Omental fat pad (tissue), 4 donors: ENCODE results near the gene ZNF134. TPM values are rescaled to one million over a fixed set of nuclear protein-coding genes. Genes with fewer than 3 reads are reported as not detected.

ENCODE experiments used
- ATAC-seq: fragments of 150-250 bp; one replicate; pipeline ENCODE4 v1.9.1; 2016; ENCODE audit warnings: mild to moderate bottlenecking, moderate library complexity; ENCODE audit not compliant: low FRiP score
- DNase-seq: peaks from one replicate; pipeline ENCODE4 v3.0.0-alpha.2; 2019; ENCODE audit warnings: low spot score
- total RNA-seq, 4 donors: library from RNA; depleted of rRNA; stranded (reverse); fragments of >200 nt; gene quantifications; one replicate each; pipeline ENCODE4 v1.1.0, GENCODE V29; 2016
- TF ChIP-seq, protein P1 (sequence below), 3 donors: fragments of 450-650 bp; IDR thresholded peaks; one replicate each; pipeline ENCODE4 v1.5.1; 2016 to 2017; ENCODE audit warnings: antibody characterized with exemption in 3 of 3, mild to moderate bottlenecking in 3 of 3, moderate library complexity in 2 of 3

ZNF134 gene
- total RNA-seq, 4 donors from 2014 or later = 9.6 to 25.1 (median 13.8) TPM

DNA sequence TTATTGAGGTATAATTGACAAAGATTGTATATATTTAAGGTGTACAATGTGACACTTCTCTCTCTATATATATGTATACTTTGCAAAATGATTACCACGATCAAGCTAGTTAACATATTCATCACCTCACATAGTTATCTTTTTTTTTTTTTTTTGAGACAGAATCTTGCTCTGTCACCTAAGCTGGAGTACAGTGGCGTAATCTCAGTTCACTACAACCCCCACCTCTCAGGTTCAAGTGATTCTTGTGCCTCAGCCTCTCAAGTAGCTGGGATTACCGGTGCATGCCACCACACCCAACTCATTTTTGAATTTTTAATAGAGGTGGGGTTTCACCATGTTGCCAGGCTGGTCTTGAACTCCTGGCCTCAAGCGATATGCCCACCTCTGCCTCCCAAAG lies 58.4 kb downstream of the ZNF134 start:
- DNase-seq = no peak
- TF ChIP-seq, protein P1, sequence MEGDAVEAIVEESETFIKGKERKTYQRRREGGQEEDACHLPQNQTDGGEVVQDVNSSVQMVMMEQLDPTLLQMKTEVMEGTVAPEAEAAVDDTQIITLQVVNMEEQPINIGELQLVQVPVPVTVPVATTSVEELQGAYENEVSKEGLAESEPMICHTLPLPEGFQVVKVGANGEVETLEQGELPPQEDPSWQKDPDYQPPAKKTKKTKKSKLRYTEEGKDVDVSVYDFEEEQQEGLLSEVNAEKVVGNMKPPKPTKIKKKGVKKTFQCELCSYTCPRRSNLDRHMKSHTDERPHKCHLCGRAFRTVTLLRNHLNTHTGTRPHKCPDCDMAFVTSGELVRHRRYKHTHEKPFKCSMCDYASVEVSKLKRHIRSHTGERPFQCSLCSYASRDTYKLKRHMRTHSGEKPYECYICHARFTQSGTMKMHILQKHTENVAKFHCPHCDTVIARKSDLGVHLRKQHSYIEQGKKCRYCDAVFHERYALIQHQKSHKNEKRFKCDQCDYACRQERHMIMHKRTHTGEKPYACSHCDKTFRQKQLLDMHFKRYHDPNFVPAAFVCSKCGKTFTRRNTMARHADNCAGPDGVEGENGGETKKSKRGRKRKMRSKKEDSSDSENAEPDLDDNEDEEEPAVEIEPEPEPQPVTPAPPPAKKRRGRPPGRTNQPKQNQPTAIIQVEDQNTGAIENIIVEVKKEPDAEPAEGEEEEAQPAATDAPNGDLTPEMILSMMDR (IDR thresholded peaks at IDR 0.05) = no peak
- no peak for ATAC-seq

Other genes starting within 250 kb of the ZNF134 start
- 10 to 100 TPM; 11.7 to 35.9 (median 22.7) TPM for gene ZNF548, start 224.4 kb upstream of the ZNF134 start, total RNA-seq
- 10 to 100 TPM in 2 of 4 donors, 1 to 10 TPM in 2; 5.8 to 12.5 (median 9.3) TPM for gene ZNF17, start 203.1 kb upstream of the ZNF134 start, total RNA-seq
- 10 to 100 TPM in 1 of 4 donors, 1 to 10 TPM in 3; 3.3 to 18.0 (median 7.6) TPM for gene ZNF749, start 178.9 kb upstream of the ZNF134 start, total RNA-seq
- gene VN1R1, start 157.1 kb upstream of the ZNF134 start, total RNA-seq = under 1 TPM in 3 of 4 donors, not detected in 1; 0.19 to 0.48 (median 0.44) TPM
- gene ZNF772, start 136.7 kb upstream of the ZNF134 start, total RNA-seq = 10 to 100 TPM in 1 of 4 donors, 1 to 10 TPM in 3; 4.5 to 17.2 (median 8.6) TPM
- gene ZNF419, start 126.5 kb upstream of the ZNF134 start, total RNA-seq = 10 to 100 TPM in 3 of 4 donors, 1 to 10 TPM in 1; 5.8 to 14.8 (median 12.5) TPM
- gene ZNF773, start 114.3 kb upstream of the ZNF134 start, total RNA-seq = 10 to 100 TPM in 2 of 4 donors, 1 to 10 TPM in 2; 5.7 to 15.5 (median 9.6) TPM
- gene ZNF549, start 86.9 kb upstream of the ZNF134 start, total RNA-seq = 1 to 10 TPM; 2.4 to 6.6 (median 4.9) TPM
- 1 to 10 TPM; 3.7 to 8.8 (median 6.9) TPM for gene ZNF550, start 54.4 kb upstream of the ZNF134 start, total RNA-seq
- gene ZNF416, start 35.3 kb upstream of the ZNF134 start, total RNA-seq = 1 to 10 TPM; 2.0 to 6.0 (median 3.7) TPM
- gene ZIK1, start 30.1 kb upstream of the ZNF134 start, total RNA-seq = 1 to 10 TPM; 1.3 to 3.5 (median 2.5) TPM
- 1 to 10 TPM in 3 of 4 donors, under 1 TPM in 1; 0.65 to 3.6 (median 3.0) TPM for gene ZNF530, start 14.4 kb upstream of the ZNF134 start, total RNA-seq
- 10 to 100 TPM in 1 of 4 donors, 1 to 10 TPM in 3; 5.3 to 15.0 (median 9.2) TPM for gene ZNF211, start 18.9 kb downstream of the ZNF134 start, total RNA-seq
- gene ZSCAN4, start 54.7 kb downstream of the ZNF134 start, total RNA-seq = not detected
- 10 to 100 TPM in 1 of 4 donors, 1 to 10 TPM in 3; 7.3 to 22.2 (median 8.1) TPM for gene ZNF551, start 67.7 kb downstream of the ZNF134 start, total RNA-seq
- gene ZNF154, start 95.0 kb downstream of the ZNF134 start, total RNA-seq = 1 to 10 TPM; 1.4 to 4.4 (median 2.8) TPM
- 10 to 100 TPM in 1 of 4 donors, 1 to 10 TPM in 3; 3.0 to 10.2 (median 6.3) TPM for gene ZNF671, start 113.4 kb downstream of the ZNF134 start, total RNA-seq
- 10 to 100 TPM in 2 of 4 donors, 1 to 10 TPM in 2; 5.3 to 18.1 (median 10.1) TPM for gene ZNF776, start 132.6 kb downstream of the ZNF134 start, total RNA-seq
- gene ZNF586, start 155.4 kb downstream of the ZNF134 start, total RNA-seq = 10 to 100 TPM; 14.3 to 21.1 (median 17.4) TPM
- 10 to 100 TPM in 1 of 4 donors, 1 to 10 TPM in 3; 5.7 to 17.3 (median 8.8) TPM for gene ZNF552, start 200.7 kb downstream of the ZNF134 start, total RNA-seq
- 10 to 100 TPM; 12.7 to 39.0 (median 19.0) TPM for gene ZNF587B, start 216.1 kb downstream of the ZNF134 start, total RNA-seq
- gene ZNF587, start 235.6 kb downstream of the ZNF134 start, total RNA-seq = 10 to 100 TPM; 11.8 to 36.3 (median 19.9) TPM